Measurements from ENCODE around the gene ABCA13. TPM values are rescaled to one million over a fixed set of nuclear protein-coding genes. Genes with fewer than 3 reads are reported as not detected.
A peak's percentile ranks its signal among the peaks of the same experiment; 100 is the strongest.

ABCA13 gene
- total and polyA plus RNA-seq, 2 donors from 2014 or later, result 0.62 to 6.0 TPM

DNA sequence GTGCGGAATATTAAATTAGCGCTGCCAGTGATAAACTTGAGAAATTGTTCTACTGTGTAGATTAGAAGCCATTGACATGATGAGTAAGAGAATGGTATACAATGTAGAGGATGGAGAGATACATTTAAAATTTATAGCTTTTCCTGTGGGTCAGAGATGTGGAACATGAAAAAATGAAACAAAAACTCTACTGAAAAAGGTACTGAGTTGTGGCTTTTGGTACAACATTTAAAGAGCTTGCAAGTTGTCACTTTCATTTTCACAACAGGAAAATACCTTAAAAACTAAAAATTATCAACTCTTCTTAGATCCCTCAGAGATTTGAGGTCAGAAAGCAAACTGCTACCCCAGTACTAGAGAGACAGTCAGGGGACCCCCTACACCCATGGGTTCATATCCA lies 404.3 kb downstream of the ABCA13 start:
- DNase-seq (no peak), FAIRE-seq (no peak)
- no peak overlapping the region for H3K4me3 ChIP-seq (ENCODE audit: low read length in 3 of 3)
- no peaks in the 10 kb centered on the region for H3K4me1 ChIP-seq (ENCODE audit: control insufficient read depth in 2 of 3, insufficient read depth in 2 of 3, low read depth in 1 of 3, low read length in 3 of 3)
- TF ChIP-seq, protein P1, sequence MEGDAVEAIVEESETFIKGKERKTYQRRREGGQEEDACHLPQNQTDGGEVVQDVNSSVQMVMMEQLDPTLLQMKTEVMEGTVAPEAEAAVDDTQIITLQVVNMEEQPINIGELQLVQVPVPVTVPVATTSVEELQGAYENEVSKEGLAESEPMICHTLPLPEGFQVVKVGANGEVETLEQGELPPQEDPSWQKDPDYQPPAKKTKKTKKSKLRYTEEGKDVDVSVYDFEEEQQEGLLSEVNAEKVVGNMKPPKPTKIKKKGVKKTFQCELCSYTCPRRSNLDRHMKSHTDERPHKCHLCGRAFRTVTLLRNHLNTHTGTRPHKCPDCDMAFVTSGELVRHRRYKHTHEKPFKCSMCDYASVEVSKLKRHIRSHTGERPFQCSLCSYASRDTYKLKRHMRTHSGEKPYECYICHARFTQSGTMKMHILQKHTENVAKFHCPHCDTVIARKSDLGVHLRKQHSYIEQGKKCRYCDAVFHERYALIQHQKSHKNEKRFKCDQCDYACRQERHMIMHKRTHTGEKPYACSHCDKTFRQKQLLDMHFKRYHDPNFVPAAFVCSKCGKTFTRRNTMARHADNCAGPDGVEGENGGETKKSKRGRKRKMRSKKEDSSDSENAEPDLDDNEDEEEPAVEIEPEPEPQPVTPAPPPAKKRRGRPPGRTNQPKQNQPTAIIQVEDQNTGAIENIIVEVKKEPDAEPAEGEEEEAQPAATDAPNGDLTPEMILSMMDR (IDR thresholded peaks at IDR 0.05; ENCODE audit: borderline replicate concordance, extremely low read depth, insufficient read depth), result no peak
- H3K36me3 ChIP-seq (ENCODE audit: control insufficient read depth in 2 of 3, insufficient read depth in 3 of 3, low read length in 3 of 3), result no peaks in the 10 kb centered on the region
- H3K27me3 ChIP-seq (ENCODE audit: control insufficient read depth, insufficient read depth, low read length), result no peaks in the 10 kb centered on the region
- no peak overlapping the region for H3K9ac ChIP-seq (ENCODE audit: low read length in 3 of 3)
- H3K27ac ChIP-seq (ENCODE audit: low read depth in 2 of 2, low read length in 2 of 2), result no peak overlapping the region
- no peaks in the 10 kb centered on the region for H3K9me3 ChIP-seq (ENCODE audit: control insufficient read depth in 2 of 3, insufficient read depth in 1 of 3, low read length in 3 of 3)
- intact Hi-C loops (cut with DNase I), result no loop called here

DNA sequence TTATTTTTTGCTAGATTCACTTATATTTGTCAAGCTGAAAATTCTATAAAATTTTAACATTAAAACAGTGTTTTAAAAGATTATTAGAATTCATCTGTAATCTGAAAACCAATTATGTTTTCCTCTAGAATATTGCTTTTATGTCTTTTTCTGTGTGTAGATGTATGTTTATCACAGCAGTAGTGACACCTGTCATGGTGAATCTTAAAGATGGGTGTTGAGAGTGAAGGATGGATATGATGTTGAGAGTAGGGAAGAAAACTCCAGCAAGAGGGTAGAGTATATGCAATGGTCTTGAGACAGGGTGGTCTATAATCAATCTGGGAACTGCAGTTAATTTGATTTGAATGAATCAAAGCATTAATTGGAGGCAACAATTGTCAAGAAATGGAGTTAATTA lies 416.2 kb downstream of the ABCA13 start:
- intact Hi-C loops (cut with DNase I), result no loop called here
- TF ChIP-seq, protein P1 (IDR thresholded peaks at IDR 0.05; ENCODE audit: borderline replicate concordance, extremely low read depth, insufficient read depth), result no peak
- FAIRE-seq (no peak), DNase-seq (no peak)
- Histone ChIP-seq H3K9ac (ENCODE audit: low read length in 3 of 3) (no peak overlapping the region), H3K27me3 (ENCODE audit: control insufficient read depth, insufficient read depth, low read length) (no peaks in the 10 kb centered on the region), H3K4me3 (ENCODE audit: low read length in 3 of 3) (no peak overlapping the region), H3K4me1 (ENCODE audit: control insufficient read depth in 2 of 3, insufficient read depth in 2 of 3, low read depth in 1 of 3, low read length in 3 of 3) (no peaks in the 10 kb centered on the region), H3K36me3 (ENCODE audit: control insufficient read depth in 2 of 3, insufficient read depth in 3 of 3, low read length in 3 of 3) (no peaks in the 10 kb centered on the region), H3K27ac (ENCODE audit: low read depth in 2 of 2, low read length in 2 of 2) (no peak overlapping the region), H3K9me3 (ENCODE audit: control insufficient read depth in 2 of 3, insufficient read depth in 1 of 3, low read length in 3 of 3) (no peaks in the 10 kb centered on the region)

DNA sequence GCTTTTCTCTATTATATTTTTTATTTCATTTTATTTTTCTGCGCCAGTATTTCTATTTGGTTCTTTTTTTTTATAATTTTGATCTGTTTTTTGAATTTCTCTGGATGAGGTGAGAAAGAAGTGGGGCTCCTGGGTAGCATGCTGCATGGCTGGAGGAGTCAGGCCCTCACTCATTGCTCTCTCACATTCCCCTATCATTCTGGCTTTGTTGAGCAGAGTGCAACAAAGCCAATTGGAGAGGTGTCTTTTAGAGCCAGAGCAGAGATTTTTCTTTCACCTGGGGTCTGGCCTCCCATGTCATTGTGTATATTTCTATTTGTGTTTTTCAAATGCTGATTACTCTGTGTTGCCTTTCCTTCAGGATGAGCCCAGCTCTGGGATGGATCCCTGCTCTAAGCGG lies 423.1 kb downstream of the ABCA13 start:
- DNase-seq (no peak), FAIRE-seq (no peak)
- Histone ChIP-seq H3K9me3 (ENCODE audit: control insufficient read depth in 2 of 3, insufficient read depth in 1 of 3, low read length in 3 of 3) (no peaks in the 10 kb centered on the region), H3K4me3 (ENCODE audit: low read length in 3 of 3) (no peak overlapping the region), H3K36me3 (ENCODE audit: control insufficient read depth in 2 of 3, insufficient read depth in 3 of 3, low read length in 3 of 3) (no peaks in the 10 kb centered on the region), H3K27me3 (ENCODE audit: control insufficient read depth, insufficient read depth, low read length) (no peaks in the 10 kb centered on the region), H3K27ac (ENCODE audit: low read depth in 2 of 2, low read length in 2 of 2) (no peak overlapping the region), H3K9ac (ENCODE audit: low read length in 3 of 3) (no peak overlapping the region), H3K4me1 (ENCODE audit: control insufficient read depth in 2 of 3, insufficient read depth in 2 of 3, low read depth in 1 of 3, low read length in 3 of 3) (no peaks in the 10 kb centered on the region)
- TF ChIP-seq, protein P1 (IDR thresholded peaks at IDR 0.05; ENCODE audit: borderline replicate concordance, extremely low read depth, insufficient read depth), result no peak
- intact Hi-C loops (cut with DNase I), result no loop called here

DNA sequence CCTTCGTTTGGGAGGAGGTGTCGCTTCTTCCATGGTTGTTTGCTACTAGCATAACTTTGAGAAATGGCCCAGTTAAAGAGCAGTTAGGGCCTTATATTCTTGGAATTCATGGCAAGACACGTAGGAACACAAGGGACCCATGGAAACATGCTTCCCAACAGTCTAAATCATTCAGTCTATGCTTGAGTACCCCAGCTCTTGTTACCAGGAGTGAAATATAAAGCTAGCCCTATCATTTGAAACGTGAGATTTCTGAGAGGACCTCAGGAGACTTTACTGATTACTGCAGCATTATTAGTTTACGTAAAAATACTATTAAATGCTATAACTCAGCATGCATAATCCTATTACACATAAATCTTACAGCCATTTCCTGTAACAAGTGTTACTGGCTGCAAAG lies 424.5 kb downstream of the ABCA13 start:
- Histone ChIP-seq H3K9me3 (ENCODE audit: control insufficient read depth in 2 of 3, insufficient read depth in 1 of 3, low read length in 3 of 3) (no peaks in the 10 kb centered on the region), H3K36me3 (ENCODE audit: control insufficient read depth in 2 of 3, insufficient read depth in 3 of 3, low read length in 3 of 3) (no peaks in the 10 kb centered on the region), H3K4me1 (ENCODE audit: control insufficient read depth in 2 of 3, insufficient read depth in 2 of 3, low read depth in 1 of 3, low read length in 3 of 3) (no peaks in the 10 kb centered on the region), H3K9ac (ENCODE audit: low read length in 3 of 3) (no peak overlapping the region), H3K4me3 (ENCODE audit: low read length in 3 of 3) (no peak overlapping the region), H3K27ac (ENCODE audit: low read depth in 2 of 2, low read length in 2 of 2) (no peak overlapping the region), H3K27me3 (ENCODE audit: control insufficient read depth, insufficient read depth, low read length) (no peaks in the 10 kb centered on the region)
- no peak for FAIRE-seq
- peak in 3 of 5 donors; percentile 45 to 88 (median 80) for DNase-seq
- TF ChIP-seq, protein P1 (IDR thresholded peaks at IDR 0.05; ENCODE audit: borderline replicate concordance, extremely low read depth, insufficient read depth), result no peak
- intact Hi-C loops (cut with DNase I), result no loop called here
